Body of pancreas (tissue), 4 donors: Measurements from ENCODE around the gene CD34.

Experiments used
- CTCF ChIP-seq, 7 experiments: fragments of 450-650 bp in 4 of 7; fragments of 200-600 bp in 3 of 7; sonication (generic) in 3 of 7; IDR thresholded peaks; one replicate each; pipeline ENCODE4 v1.5.1; 2016 to 2019; ENCODE audit warnings: antibody characterized with exemption in 7 of 7
- POLR2A ChIP-seq, 3 donors: fragments of 450-650 bp; IDR thresholded peaks; one replicate each; pipeline ENCODE4 v1.6.1; 2016; ENCODE audit warnings: antibody characterized with exemption in 3 of 3, mild to moderate bottlenecking in 2 of 3

DNA sequence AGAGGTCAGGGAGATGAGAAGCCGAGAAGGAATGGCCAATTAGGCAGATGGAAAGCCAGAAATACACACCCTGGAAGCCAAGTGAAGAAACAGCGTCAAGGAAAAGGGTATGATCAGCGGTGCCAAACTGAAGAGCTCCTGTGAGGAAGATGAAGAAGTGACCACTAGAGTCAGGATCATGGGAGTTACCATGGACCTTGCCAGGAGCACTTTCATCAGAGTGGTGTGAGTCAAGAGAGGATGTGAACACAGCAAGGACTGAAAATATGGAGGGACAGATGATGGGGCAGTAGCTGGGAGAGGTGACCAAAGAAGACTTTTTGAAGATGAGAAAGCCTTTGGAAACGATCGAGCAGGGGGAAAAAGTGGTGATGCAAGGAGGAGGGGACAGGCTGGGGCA, 50.4 kb downstream of the CD34 start:
- TF ChIP-seq POLR2A (IDR thresholded peaks at IDR 0.05) (no peak), CTCF (IDR thresholded peaks at IDR 0.05) (no peak)
